NCI-H345 treated with DMSO at 0.1 percent for 48 hours (cell line): ENCODE data around the gene NAA38.

Experiments
- DNase-seq: peaks from one replicate; lab custom pipeline; 2025; ENCODE audit not compliant: unreplicated experiment; lab: John Stamatoyannopoulos, UW

The NAA38 gene

DNA sequence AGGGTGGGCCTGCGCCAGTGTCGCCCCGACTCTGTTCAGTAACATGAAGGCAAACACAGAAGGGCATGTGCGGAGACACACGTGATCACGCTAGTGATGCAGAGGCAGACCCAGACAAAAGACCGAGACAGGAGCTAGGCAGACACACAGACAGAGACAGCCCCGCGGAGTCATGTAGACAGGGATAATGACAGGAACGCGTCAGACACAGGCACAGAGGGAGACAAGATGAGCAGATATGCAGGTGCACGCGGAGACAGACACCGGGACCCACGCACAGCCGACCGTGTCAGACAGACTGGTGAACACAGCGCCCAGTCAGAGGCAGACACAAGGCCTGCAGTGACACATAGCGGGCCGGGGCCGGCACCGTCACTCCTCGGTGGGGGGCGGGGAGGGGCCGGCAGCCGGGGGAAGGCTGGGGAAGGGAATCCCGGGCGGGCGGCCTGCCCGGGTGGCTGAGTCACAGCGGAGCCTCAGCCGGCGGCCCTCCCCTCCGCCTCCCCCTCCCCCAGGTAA, 15.9 kb downstream of the NAA38 start:
- no peak for DNase-seq

GRCh38 chr17:7840875-7841274, 16.5 kb downstream of the NAA38 start:
- no peak for DNase-seq

DNA sequence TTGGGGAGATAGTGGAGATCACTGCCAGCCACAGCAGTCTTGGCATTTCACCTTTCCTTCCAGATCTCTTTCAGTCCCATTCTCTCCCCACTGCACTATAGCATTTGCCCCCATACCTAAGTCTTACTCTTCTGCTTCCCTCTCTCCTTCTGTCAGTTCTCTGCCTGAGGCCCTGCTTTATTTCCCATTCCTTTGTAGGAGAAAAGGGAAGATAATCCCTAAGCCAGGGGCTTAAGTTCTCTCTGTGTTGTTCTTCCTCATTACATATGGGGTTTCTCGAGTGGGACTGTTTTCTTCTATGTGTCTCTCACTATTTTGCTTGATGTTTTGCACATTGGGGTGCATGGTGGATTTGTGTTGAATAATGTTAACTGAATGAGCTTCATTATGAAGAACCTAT, 16.9 kb downstream of the NAA38 start:
- DNase-seq = no peak

GRCh38 chr17:7839876-7840261, 17.5 kb downstream of the NAA38 start:
- no peak for DNase-seq

DNA sequence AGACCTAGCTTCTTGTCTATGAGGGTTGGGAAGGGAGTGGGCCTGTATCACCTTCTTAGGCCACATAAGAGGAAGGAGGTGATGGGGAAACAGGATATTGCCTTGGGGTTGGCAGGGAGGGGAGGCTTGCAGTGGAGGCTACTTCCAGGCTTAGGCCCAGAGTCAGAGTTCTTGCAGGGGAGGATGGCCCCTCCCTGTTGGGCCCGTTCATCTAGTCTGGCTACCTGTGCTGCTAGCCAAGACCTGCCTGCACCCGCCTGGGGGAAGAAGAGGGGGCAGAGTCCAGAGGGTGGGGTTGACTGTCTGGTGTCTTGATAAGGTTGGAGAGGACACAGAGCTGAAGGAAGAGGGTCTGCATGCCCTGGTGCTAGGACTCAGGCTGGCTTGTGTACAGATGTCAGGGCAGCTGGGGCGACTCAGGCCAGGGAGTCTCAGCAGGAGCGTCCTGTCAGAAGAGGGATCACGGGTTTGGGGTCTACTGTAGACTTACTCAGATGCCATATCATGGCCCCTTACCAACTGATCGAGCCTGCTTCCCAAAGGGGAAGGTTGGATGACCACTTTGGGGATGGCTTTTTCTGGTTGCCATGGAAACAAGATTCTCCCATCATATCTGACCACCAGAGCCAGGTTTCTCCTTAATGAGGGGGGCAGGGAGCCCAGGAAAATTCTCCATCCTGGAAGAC, 18.0 kb downstream of the NAA38 start:
- DNase-seq = no peak

DNA sequence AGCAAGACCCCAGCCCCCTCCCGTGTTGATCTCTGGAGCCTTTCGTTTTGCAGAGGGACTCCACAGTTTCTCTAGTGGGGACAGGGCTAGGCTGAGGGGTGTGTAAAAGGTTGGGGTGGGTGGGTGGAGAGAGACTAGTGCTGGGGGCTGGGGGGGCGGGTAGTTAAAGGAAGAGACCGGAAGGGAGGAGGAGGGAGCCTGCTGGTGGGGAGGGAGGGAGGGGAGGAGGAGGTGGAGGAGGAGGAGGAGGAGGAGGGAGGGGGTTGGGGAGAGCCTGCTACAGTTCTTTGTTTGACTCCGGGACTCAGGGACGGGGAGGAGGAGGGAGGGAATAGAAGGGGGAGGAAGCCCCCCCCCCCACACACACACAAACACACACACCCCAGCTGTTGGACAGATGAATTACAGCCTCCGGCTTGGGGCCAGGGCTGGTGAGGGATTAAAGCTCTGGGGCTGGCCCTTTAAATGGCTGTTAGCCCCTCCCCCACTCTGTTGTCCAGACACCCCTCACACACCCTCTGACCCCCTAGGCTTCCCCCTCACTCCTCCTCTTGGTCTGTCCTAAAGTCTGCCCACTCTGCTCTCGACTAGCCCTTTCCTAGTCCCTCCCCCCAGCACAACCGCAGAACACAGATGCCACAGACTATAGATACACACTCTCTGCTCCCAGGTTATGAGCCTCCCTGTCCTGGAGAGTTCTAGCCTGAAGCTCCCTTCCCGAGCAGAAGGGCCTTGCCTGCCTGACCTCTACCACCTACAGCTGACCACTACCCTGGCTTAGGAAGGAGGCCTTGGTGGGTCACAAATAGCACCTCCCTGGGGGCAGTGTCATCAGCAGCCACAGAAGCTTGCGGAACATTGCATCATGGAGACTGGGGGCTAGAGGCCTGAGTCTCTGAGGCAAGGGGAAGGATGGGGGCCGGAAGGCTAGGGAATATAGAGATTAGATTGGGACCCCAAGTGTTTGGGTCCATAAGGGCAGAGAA, 19.0 kb downstream of the NAA38 start:
- DNase-seq = no peak

- DNase-seq = peak; percentile 49
Measured at GRCh38 chr17:7837408-7838088, 19.8 kb downstream of the NAA38 start.

DNA sequence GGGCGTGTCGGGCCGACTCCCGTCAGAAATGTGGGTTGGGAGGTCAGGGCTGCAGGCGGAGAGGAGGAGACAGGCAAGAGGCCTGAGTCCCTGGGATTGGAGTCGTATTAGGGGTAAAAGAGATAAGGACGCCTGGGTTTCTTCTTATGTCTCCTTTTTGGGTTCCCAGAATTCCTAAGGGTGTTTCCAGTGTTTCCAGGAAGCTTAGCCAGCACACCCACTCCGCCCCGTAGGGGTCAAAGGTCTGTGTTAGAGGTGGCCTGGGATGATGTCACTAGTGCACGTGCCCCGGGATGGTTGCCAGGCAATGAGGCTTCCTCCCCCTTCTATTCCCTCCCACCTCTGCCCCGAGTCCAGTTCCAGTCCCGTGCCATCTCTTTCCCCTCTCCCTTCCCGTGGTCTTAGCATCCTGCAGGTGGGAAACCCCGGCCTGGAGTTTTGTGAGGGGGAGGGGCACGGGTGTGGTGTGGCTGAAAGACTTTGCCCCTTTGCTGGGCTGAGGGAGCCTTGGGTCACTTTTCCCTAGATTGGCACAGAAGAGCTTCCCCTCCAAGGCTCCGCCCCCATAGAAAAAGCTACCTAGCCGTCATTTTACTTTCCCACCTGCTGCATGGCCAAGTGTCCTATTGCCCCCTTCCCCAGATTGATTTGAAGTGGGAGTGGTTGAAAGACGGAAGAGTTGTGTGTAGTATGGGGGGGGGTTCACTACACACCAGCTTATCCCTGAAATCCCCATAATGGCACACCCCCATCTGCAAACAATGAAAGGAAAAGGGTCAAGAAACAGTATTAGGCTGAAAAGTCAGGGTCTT, 20.6 kb downstream of the NAA38 start:
- peak; percentile 78 for DNase-seq

- DNase-seq = no peak
Measured at GRCh38 chr17:7835814-7836595, 21.4 kb downstream of the NAA38 start.

- peak; percentile 86 for DNase-seq
Measured at GRCh38 chr17:7834957-7835813, 22.2 kb downstream of the NAA38 start.

DNA sequence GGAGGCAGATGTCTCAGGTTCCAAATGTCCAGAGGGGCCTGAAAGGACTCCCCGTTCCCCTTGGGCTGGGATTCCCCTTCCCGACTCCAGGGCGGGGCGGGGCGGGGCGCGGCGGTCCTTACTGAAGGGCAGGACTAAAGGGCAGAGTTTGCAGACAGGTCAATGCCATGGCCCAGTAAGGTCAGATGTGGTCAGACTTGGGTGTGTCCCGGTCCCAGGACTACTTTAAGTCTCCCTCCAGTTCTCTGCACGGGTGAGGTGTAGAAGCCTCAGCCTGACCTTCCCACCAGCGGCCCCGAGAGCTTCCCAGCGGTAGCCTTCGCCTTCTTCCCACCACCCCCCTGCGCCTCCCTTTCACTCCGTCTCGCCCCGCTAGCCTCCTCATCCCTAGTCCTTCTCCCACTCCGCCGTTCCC, 22.8 kb downstream of the NAA38 start:
- no peak for DNase-seq

- DNase-seq = peak; percentile 64
Measured at GRCh38 chr17:7833795-7834541, 23.4 kb downstream of the NAA38 start, which contains the start of gene KDM6B. TSS of gene KDM6B (plus strand) at chr17:7834217. CDS start at chr17:7845555, 11,338 bp downstream.

DNA sequence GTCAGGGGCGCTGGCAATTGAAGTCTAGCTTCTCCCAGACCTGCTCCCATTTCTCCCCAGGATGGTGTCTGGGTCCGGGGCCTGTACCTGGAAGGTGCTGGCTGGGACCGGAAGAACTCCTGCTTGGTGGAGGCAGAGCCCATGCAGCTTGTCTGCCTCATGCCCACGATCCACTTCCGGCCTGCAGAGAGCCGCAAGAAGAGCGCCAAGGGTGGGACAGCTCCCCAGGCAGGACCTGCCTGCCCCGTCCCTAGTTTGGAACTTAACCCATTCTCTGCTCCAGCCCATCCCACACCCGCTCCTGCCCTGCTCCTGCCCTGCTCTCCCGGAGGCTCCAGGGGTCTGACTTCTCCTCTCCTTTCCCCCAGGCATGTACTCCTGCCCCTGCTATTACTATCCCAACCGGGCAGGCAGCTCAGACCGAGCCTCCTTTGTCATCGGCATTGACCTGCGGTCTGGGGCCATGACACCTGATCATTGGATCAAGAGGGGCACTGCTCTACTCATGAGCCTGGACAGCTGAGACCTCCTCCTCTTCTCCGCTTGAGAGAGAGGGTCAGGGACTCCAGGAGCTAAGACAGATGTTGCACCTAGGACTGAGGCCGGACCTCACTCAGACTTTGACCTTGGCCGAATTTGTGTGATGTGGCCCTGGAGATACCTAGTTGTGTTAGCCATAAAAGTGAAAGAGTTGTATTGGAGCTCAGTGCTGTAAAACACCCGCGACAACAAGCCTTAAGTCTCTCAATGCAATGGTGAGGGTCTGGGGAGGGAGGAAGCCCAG, 24.2 kb downstream of the NAA38 start:
- no peak for DNase-seq

DNA sequence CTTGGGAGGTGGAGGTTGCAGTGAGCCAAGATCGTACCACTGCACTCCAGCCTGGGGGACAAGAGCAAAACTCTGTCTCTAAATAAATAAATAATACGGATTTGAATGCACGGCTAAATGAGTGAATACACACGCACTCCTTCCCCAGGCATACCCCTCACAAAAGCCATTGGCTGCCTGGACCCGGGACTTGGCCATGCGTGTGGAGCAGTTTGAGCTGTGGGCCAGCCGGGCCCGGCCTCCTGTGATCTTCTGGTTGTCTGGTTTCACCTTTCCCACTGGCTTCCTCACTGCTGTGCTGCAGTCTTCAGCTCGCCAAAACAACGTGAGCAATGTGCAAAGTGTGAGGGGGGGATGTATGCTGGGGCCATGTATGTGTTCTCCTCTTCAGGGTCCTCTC, 24.9 kb downstream of the NAA38 start:
- no peak for DNase-seq

- no peak for DNase-seq
Measured at GRCh38 chr17:7831233-7831632, 26.1 kb downstream of the NAA38 start.

DNA sequence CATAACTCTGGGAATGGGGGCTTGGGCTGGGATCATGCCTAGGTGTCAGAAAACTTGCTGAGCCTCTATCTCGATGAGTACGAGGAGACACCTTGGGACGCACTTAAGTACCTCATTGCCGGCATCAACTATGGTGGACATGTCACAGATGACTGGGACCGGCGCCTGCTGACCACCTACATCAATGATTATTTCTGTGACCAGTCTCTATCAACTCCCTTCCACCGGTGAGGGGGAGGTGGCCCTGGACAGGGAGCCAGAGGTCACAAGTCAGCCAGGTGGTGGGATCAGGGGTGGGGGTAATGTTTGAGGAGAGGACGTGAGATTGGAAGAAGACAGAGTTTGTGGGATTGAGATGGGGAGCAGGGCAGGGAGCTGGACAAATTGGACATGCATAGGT, 26.7 kb downstream of the NAA38 start:
- no peak for DNase-seq
